DMS114 treated with DMSO at 0.1 percent for 48 hours (cell line): ENCODE results near the gene NKAIN2.
"Not testable (repeated sequence)": the region's sequence is repeated elsewhere in the genome, so short reads cannot be mapped to it uniquely, and the experiment has no call there.

ENCODE experiments used
- DNase-seq: peaks from one replicate; lab custom pipeline; 2025; ENCODE audit not compliant: unreplicated experiment; lab: John Stamatoyannopoulos, UW

The NKAIN2 gene

GRCh38 chr6:124294574-124295200 is 491.0 kb downstream of the NKAIN2 start:
- no peak for DNase-seq

GRCh38 chr6:124297507-124297906 is 493.8 kb downstream of the NKAIN2 start:
- DNase-seq: no peak

GRCh38 chr6:124298730-124299129 is 495.1 kb downstream of the NKAIN2 start:
- DNase-seq: no peak

GRCh38 chr6:124300907-124301306 is 497.2 kb downstream of the NKAIN2 start:
- not testable (repeated sequence) for DNase-seq

- no peak for DNase-seq
Measured at GRCh38 chr6:124303971-124304370, 500.3 kb downstream of the NKAIN2 start.

GRCh38 chr6:124310139-124310538 is 506.5 kb downstream of the NKAIN2 start:
- DNase-seq: no peak

GRCh38 chr6:124319410-124319809 is 515.7 kb downstream of the NKAIN2 start:
- no peak for DNase-seq

GRCh38 chr6:124324237-124324636 is 520.6 kb downstream of the NKAIN2 start:
- DNase-seq: no peak

GRCh38 chr6:124330197-124330596 is 526.5 kb downstream of the NKAIN2 start:
- no peak for DNase-seq

- DNase-seq: no peak
Measured at GRCh38 chr6:124334359-124334758, 530.7 kb downstream of the NKAIN2 start.

- DNase-seq: no peak
Measured at GRCh38 chr6:124339610-124340334, 536.1 kb downstream of the NKAIN2 start.

- DNase-seq: not testable (repeated sequence)
Measured at GRCh38 chr6:124348339-124348738, 544.7 kb downstream of the NKAIN2 start.

GRCh38 chr6:124355146-124355545 is 551.5 kb downstream of the NKAIN2 start:
- no peak for DNase-seq

GRCh38 chr6:124356276-124356810 is 552.7 kb downstream of the NKAIN2 start:
- no peak for DNase-seq

GRCh38 chr6:124356811-124357210 is 553.1 kb downstream of the NKAIN2 start:
- no peak for DNase-seq

- DNase-seq: no peak
Measured at GRCh38 chr6:124368131-124368530, 564.5 kb downstream of the NKAIN2 start.

- no peak for DNase-seq
Measured at GRCh38 chr6:124371974-124372475, 568.4 kb downstream of the NKAIN2 start.

GRCh38 chr6:124373386-124373785 is 569.7 kb downstream of the NKAIN2 start:
- DNase-seq: no peak

- DNase-seq: no peak
Measured at GRCh38 chr6:124389127-124389526, 585.5 kb downstream of the NKAIN2 start.

GRCh38 chr6:124393536-124393935 is 589.9 kb downstream of the NKAIN2 start:
- no peak for DNase-seq

- DNase-seq: no peak
Measured at GRCh38 chr6:124396361-124396760, 592.7 kb downstream of the NKAIN2 start.
